K562 (cell line): ENCODE measurements around the gene DHRS13. TPM values are rescaled to one million over a fixed set of nuclear protein-coding genes. Genes with fewer than 3 reads are reported as not detected.

Experiments used
- DDX20 ChIP-seq: fragments of 450-650 bp; IDR thresholded peaks from 2 replicates; pipeline ENCODE4 v1.6.1; 2016; ENCODE audit warnings: missing genetic modification characterization, low read depth, mild to moderate bottlenecking, missing compliant biosample characterization, moderate library complexity
- ETV1 ChIP-seq: fragments of 450-650 bp; conservative IDR thresholded peaks from 2 replicates; pipeline ENCODE4 v1.6.1; 2016; ENCODE audit warnings: missing genetic modification characterization, control low read depth, low read depth, missing compliant biosample characterization
- FOXM1 ChIP-seq, 2 experiments: fragments of 450-650 bp in 1 of 2; sonication (generic) in 1 of 2; formaldehyde crosslinking in 1 of 2; IDR thresholded peaks; 2 replicates each; pipeline versions ENCODE4 v1.6.1 to v1.9.0; 2017 to 2022; ENCODE audit warnings: low read depth in 2 of 2, mild to moderate bottlenecking in 2 of 2, missing genetic modification reagents in 1 of 2, moderate library complexity in 1 of 2
- GTF2A2 ChIP-seq: IDR thresholded peaks from 2 replicates; pipeline ENCODE4 v1.6.1; 2016; ENCODE audit warnings: mild to moderate bottlenecking, missing genetic modification characterization, missing compliant biosample characterization
- KAT2B ChIP-seq: IDR thresholded peaks from one replicate; pipeline ENCODE4 v1.6.1; 2012; ENCODE audit warnings: low read depth, mild to moderate bottlenecking, control low read depth, inconsistent platforms, low read length, moderate library complexity
- PRPF4 ChIP-seq: fragments of 200-400 bp; formaldehyde crosslinking; IDR thresholded peaks from one replicate; pipeline ENCODE4 v1.6.1; 2017; ENCODE audit warnings: low read length, low read depth, mild to moderate bottlenecking; ENCODE audit not compliant: insufficient read depth, poor library complexity, severe bottlenecking
- SREBF1 ChIP-seq: fragments of 150-350 bp; IDR thresholded peaks from 2 replicates; pipeline ENCODE4 v1.6.1; 2014; ENCODE audit warnings: antibody characterized with exemption, low read depth, low read length, borderline replicate concordance
- TCF3 ChIP-seq: sonication (generic); formaldehyde crosslinking; IDR thresholded peaks from 2 replicates; pipeline ENCODE4 v1.4.0; 2020; ENCODE audit warnings: mild to moderate bottlenecking, missing genetic modification reagents
- TGIF2 ChIP-seq: sonication (generic); formaldehyde crosslinking; IDR thresholded peaks from 2 replicates; pipeline ENCODE4 v1.8.1; 2022; ENCODE audit warnings: mild to moderate bottlenecking, missing genetic modification reagents, moderate library complexity
- ZBTB17 ChIP-seq: fragments of 450-650 bp; formaldehyde crosslinking; IDR thresholded peaks from 2 replicates; pipeline ENCODE4 v1.4.0; 2020; ENCODE audit warnings: mild to moderate bottlenecking
- ZNF121 ChIP-seq: sonication (generic); formaldehyde crosslinking; conservative IDR thresholded peaks from 2 replicates; pipeline ENCODE4 v1.8.0; 2022; ENCODE audit warnings: missing genetic modification reagents
- polyA plus RNA-seq, 8 experiments: library from polyadenylated mRNA; depleted of rRNA in 4 of 8; stranded (reverse) in 5 of 8; unstranded in 3 of 8; fragments of >200 nt; fragmentation: Nextera tagmentation in 2 of 8; fragmentation: Illumina TruSeq in 1 of 8; extraction: Ambion mirVana in 2 of 8; extraction: Trizol in 1 of 8; gene quantifications; 2 replicates each; pipeline versions ENCODE4 v1.2.1 to v1.2.3, GENCODE V29; 2011 to 2014; ENCODE audit warnings: inconsistent platforms in 1 of 8, missing spikeins in 1 of 8
- total RNA-seq, 7 experiments: library from RNA; depleted of rRNA in 6 of 7; stranded (reverse); fragments of >200 nt in 6 of 7; fragmentation: Illumina TruSeq in 2 of 7; extraction: Trizol in 2 of 7; gene quantifications; 2 replicates each; pipeline versions ENCODE4 v1.2.1 to v1.2.3, GENCODE V29; 2011 to 2021; ENCODE audit warnings: low replicate concordance in 1 of 7
- TF ChIP-seq, protein P1 (sequence below): fragments of 450-650 bp; IDR thresholded peaks from 2 replicates; pipeline ENCODE4 v1.7.1; 2018; ENCODE audit warnings: mild to moderate bottlenecking, low read depth; ENCODE audit not compliant: partially characterized antibody
- TF ChIP-seq, protein P2 (sequence below): fragments of 250-450 bp; sonication (Bioruptor Pico); IDR thresholded peaks from 2 replicates; pipeline ENCODE4 v1.4.0; 2020; ENCODE audit warnings: mild to moderate bottlenecking
- TF ChIP-seq, protein P3 (sequence below): fragments of 250-450 bp; sonication (Bioruptor Pico); IDR thresholded peaks from 2 replicates; pipeline ENCODE4 v1.8.0; 2021; ENCODE audit warnings: borderline replicate concordance, mild to moderate bottlenecking, moderate library complexity; ENCODE audit not compliant: poor library complexity, severe bottlenecking
- TF ChIP-seq, protein P4 (sequence below), 3 experiments: IDR thresholded peaks in 2 of 3; conservative IDR thresholded peaks in 1 of 3; 2 replicates each; pipeline ENCODE4 v1.5.1; 2011 to 2012; ENCODE audit warnings: low read length in 3 of 3, mild to moderate bottlenecking in 3 of 3, control low read depth in 2 of 3, improper control_type of control experiment in 1 of 3, inconsistent platforms in 1 of 3, low read depth in 1 of 3, mixed read lengths in 1 of 3, moderate library complexity in 1 of 3; ENCODE audit not compliant: insufficient read depth in 2 of 3
- TF ChIP-seq, protein P5 (sequence below): fragments of 450-650 bp; IDR thresholded peaks from 2 replicates; pipeline ENCODE4 v1.6.1; 2014; ENCODE audit warnings: low read depth, mild to moderate bottlenecking, moderate library complexity, borderline replicate concordance

DHRS13 gene
- total and polyA plus RNA-seq, 9 of the 15 experiments (the other 6 are each of a cell fraction or from before 2014, with no cell fraction given) = 0.32 to 52.3 (median 34.3) TPM; not detected in 1

DNA sequence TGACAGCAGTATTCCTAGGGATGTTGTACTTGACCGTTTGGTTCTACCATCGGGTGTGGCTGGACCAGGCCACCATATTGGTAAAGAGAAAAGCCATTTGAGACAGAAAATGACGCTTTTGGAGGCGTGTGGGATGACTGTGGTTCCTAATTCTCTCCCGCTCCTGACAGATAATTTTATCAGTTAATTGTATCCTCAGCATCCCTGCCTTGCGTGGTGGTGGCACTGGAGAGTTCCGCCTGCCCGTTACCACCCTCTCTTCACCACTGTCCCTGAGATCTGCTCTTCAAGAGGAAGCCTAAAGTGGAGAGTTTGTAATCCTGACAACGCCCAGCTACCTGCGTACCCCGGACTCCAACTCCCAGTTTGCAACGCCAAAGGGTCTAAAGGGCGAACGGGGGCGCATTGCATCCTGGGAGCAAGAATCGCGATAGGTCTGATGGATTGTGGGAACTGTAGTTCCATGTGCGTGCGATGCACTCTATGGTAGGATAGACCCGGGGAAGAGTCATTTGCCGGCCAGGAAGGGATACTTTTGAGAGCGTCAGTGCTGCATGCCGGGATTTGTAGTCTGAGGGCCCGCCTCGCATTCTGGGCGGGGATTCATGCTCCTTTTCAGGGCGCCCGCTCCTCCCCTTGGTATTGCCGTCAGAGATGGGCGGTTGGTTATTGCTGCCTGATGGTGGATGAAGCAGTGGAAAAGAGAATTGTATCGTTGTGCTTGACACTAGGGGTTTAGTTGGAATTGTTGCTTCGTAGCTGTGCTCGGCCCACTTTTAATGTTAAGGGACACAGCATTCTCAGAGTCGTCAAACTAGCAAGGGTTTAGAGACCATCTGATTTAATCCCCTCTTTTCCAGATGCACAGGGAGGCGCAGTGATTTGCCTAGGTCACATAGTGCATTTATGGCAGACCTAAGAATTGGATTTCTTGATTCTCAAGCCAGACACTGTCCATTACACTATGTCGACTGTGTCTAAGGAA, 49.4 kb upstream of the DHRS13 start (continued):
- TF ChIP-seq, protein P1, sequence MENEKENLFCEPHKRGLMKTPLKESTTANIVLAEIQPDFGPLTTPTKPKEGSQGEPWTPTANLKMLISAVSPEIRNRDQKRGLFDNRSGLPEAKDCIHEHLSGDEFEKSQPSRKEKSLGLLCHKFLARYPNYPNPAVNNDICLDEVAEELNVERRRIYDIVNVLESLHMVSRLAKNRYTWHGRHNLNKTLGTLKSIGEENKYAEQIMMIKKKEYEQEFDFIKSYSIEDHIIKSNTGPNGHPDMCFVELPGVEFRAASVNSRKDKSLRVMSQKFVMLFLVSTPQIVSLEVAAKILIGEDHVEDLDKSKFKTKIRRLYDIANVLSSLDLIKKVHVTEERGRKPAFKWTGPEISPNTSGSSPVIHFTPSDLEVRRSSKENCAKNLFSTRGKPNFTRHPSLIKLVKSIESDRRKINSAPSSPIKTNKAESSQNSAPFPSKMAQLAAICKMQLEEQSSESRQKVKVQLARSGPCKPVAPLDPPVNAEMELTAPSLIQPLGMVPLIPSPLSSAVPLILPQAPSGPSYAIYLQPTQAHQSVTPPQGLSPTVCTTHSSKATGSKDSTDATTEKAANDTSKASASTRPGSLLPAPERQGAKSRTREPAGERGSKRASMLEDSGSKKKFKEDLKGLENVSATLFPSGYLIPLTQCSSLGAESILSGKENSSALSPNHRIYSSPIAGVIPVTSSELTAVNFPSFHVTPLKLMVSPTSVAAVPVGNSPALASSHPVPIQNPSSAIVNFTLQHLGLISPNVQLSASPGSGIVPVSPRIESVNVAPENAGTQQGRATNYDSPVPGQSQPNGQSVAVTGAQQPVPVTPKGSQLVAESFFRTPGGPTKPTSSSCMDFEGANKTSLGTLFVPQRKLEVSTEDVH = peak; percentile 31
- TF ChIP-seq SREBF1 = peak; percentile 87
- TF ChIP-seq ZBTB17 (CRISPR knock-in tag) = peak; percentile 89
- peak; percentile 48; the same call in 1 of the 2 replicates for TF ChIP-seq ETV1 (tag)
- TF ChIP-seq PRPF4 = no peak
- TF ChIP-seq, protein P2, sequence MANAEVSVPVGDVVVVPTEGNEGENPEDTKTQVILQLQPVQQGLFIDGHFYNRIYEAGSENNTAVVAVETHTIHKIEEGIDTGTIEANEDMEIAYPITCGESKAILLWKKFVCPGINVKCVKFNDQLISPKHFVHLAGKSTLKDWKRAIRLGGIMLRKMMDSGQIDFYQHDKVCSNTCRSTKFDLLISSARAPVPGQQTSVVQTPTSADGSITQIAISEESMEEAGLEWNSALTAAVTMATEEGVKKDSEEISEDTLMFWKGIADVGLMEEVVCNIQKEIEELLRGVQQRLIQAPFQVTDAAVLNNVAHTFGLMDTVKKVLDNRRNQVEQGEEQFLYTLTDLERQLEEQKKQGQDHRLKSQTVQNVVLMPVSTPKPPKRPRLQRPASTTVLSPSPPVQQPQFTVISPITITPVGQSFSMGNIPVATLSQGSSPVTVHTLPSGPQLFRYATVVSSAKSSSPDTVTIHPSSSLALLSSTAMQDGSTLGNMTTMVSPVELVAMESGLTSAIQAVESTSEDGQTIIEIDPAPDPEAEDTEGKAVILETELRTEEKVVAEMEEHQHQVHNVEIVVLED (CRISPR knock-in tag) = peak; percentile 78
- TF ChIP-seq, protein P3, sequence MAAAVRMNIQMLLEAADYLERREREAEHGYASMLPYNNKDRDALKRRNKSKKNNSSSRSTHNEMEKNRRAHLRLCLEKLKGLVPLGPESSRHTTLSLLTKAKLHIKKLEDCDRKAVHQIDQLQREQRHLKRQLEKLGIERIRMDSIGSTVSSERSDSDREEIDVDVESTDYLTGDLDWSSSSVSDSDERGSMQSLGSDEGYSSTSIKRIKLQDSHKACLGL (CRISPR knock-in tag) = no peak
- no peak for TF ChIP-seq TGIF2 (CRISPR knock-in tag)
- TF ChIP-seq DDX20 = peak; percentile 51; the same call in 1 of the 2 replicates
- no peak for TF ChIP-seq KAT2B
- TF ChIP-seq, protein P4, sequence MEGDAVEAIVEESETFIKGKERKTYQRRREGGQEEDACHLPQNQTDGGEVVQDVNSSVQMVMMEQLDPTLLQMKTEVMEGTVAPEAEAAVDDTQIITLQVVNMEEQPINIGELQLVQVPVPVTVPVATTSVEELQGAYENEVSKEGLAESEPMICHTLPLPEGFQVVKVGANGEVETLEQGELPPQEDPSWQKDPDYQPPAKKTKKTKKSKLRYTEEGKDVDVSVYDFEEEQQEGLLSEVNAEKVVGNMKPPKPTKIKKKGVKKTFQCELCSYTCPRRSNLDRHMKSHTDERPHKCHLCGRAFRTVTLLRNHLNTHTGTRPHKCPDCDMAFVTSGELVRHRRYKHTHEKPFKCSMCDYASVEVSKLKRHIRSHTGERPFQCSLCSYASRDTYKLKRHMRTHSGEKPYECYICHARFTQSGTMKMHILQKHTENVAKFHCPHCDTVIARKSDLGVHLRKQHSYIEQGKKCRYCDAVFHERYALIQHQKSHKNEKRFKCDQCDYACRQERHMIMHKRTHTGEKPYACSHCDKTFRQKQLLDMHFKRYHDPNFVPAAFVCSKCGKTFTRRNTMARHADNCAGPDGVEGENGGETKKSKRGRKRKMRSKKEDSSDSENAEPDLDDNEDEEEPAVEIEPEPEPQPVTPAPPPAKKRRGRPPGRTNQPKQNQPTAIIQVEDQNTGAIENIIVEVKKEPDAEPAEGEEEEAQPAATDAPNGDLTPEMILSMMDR (IDR thresholded peaks at IDR 0.05 in 2 of 3, conservative IDR thresholded peaks at IDR 0.05 in 1 of 3; ENCODE audit: insufficient read depth in 2 of 3, low read depth in 1 of 3, low read length in 3 of 3) = peak in 1 of 3 experiments; percentile 20; a peak in 1 of 6 replicates
- no peak for TF ChIP-seq GTF2A2
- TF ChIP-seq TCF3 = peak; percentile 6; the same call in 1 of the 2 replicates
- no peak for TF ChIP-seq ZNF121 (CRISPR knock-in tag)
- TF ChIP-seq FOXM1 (IDR thresholded peaks at IDR 0.05; ENCODE audit: low read depth) = no peak
- TF ChIP-seq FOXM1 (CRISPR knock-in tag; IDR thresholded peaks at IDR 0.05; ENCODE audit: low read depth) = no peak
- TF ChIP-seq, protein P5, sequence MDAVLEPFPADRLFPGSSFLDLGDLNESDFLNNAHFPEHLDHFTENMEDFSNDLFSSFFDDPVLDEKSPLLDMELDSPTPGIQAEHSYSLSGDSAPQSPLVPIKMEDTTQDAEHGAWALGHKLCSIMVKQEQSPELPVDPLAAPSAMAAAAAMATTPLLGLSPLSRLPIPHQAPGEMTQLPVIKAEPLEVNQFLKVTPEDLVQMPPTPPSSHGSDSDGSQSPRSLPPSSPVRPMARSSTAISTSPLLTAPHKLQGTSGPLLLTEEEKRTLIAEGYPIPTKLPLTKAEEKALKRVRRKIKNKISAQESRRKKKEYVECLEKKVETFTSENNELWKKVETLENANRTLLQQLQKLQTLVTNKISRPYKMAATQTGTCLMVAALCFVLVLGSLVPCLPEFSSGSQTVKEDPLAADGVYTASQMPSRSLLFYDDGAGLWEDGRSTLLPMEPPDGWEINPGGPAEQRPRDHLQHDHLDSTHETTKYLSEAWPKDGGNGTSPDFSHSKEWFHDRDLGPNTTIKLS = peak; percentile 98
